HG02885 (cell line): ENCODE results near the gene MLXIPL.
A peak's percentile ranks its signal among the peaks of the same experiment; 100 is the strongest.
"Not testable (repeated sequence)": the region's sequence is repeated elsewhere in the genome, so short reads cannot be mapped to it uniquely, and the experiment has no call there.

Experiments used
- ATAC-seq: cut with Tn5 transposase; IDR thresholded peaks from one replicate; pipeline ENCODE4 v1.9.1; 2021; ENCODE audit warnings: mild to moderate bottlenecking; ENCODE audit not compliant: unreplicated experiment, poor library complexity

MLXIPL gene

DNA sequence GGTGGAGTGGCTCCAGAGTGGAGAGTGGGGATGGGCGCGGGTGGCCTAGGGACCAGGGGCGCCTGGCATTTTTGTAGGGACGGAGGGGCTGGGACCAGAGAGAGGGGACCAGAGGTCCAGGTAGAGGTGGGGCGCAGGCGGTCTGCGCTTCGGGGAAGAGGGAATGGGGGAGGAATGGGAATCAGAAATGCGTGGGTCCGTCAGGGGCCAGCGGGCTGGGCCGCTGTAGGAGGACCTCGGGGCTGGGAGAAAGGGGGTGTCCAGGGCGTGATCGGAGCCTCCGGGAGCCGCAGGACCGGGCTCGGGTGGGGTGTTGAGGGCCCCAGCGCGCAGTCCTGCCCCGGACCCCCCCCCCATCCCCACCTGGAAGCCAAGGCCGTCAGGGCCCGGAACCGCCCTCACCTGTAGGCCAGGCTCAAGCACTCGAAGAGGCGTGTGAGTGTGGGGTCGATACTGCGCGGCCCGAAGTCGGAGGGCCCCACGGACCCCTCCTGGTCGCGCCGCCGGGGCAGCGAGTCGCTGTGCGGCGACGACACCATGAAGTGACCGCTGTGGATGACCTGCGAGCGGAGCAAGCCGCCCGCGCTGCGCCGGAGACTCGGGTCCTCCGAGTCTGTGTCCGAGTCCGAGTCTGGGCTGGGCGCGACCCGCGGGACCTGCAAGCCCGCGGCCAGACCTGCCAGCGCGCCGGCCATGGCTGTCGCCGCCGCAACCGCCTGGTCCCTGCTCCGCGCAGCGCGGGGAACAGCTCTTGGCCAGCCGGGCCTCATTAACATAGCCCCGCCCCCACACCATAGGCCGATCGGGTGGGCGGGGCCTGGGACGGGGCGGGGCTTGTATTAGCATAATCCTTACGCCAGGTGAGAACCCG lies at the start of gene MLXIPL:
Gene MLXIPL, minus strand, starts transcription at position 725 of the 871 bp plus-strand sequence. Its CDS starts 30 bp downstream, at position 695.
- no peak for ATAC-seq

DNA sequence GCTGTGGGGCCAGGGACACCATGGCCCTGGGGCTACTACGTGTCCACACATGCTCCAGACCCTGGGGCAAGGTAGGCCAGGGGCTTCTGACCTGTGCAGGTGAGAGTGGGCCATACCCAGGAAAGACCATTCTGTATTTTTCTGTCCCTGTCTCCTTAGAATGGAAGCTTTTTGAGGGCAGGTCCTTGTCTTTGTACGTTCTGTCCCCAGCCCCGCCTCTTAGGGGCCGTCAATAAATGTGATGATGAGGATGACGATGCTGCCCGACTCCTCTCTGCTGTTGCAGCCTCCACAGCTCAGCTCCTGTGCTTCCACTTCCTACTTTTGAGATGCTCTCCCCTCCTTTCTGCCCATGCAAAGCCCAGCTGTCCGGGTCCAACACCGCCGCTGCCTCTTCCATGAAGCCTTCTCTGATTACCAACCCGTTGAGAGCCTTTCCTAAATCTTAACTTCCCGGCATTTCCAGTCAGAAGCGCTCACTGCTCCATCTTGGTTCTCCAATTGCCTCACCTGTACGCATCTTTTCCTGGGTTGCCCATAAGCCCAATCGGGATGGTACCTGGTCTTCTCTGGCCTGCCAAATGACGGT lies 47.6 kb upstream of the MLXIPL start:
- ATAC-seq, result no peak

- no peak for ATAC-seq
Measured at GRCh38 chr7:73671322-73671661, 47.0 kb upstream of the MLXIPL start.

GRCh38 chr7:73669858-73670385 lies 45.6 kb upstream of the MLXIPL start:
- ATAC-seq, result no peak

GRCh38 chr7:73669288-73669701 lies 45.0 kb upstream of the MLXIPL start:
- no peak for ATAC-seq

DNA sequence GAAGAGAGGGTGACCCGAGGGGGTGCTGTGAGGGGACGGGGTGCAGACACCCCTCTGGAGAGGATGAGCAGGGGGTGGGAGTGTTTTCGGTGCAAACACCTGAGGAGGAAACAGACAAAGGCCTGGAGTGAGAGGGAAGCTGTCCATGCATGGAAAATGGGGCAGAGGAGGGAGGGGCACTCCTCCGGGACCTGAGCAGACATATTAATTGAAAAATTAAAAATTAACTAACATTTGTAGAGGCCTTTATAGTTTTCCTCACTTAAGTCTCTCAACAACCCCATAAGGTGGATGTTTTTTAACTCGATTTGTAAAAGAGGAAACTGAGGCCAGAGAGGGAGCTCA lies 44.5 kb upstream of the MLXIPL start:
- ATAC-seq, result no peak

DNA sequence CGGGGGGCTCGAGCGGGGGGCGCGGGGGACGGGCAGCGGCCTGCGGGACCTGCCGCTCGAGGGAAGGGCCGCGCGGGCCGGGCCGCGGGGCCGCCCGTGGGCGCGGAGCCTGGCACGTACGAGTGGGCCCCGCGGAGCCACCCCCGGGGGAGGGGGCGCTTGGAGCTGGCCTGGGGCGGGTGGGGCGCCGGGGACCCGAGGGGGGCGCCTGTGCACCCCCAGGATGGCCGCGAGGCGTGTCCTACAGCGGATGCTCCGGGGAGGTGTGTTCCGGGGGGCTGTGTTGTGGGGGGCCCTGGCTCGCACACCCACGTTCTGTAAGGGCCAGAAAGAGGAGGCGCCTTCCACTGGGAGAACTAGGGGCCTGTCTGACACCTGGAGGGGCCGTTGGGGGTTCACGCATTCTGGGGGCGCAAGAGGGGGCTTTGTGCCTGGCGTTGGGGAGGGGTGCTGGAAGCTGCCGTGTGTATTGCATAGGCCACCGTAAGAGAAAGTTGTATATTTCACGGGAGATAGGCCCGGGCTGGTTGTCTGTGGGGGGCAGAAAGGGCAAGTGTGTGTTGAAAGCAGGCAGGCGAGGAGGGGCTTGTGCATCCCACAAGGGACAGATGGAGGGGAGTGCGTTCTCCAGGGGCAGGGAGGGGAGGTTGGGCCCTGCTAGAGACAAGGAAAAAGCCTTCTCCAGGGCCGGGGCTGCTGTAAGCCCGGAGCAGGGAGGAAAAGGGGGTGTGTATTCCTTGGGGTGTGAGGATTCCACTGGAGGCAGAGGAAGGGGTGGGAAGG lies 44.0 kb upstream of the MLXIPL start:
- no peak for ATAC-seq

DNA sequence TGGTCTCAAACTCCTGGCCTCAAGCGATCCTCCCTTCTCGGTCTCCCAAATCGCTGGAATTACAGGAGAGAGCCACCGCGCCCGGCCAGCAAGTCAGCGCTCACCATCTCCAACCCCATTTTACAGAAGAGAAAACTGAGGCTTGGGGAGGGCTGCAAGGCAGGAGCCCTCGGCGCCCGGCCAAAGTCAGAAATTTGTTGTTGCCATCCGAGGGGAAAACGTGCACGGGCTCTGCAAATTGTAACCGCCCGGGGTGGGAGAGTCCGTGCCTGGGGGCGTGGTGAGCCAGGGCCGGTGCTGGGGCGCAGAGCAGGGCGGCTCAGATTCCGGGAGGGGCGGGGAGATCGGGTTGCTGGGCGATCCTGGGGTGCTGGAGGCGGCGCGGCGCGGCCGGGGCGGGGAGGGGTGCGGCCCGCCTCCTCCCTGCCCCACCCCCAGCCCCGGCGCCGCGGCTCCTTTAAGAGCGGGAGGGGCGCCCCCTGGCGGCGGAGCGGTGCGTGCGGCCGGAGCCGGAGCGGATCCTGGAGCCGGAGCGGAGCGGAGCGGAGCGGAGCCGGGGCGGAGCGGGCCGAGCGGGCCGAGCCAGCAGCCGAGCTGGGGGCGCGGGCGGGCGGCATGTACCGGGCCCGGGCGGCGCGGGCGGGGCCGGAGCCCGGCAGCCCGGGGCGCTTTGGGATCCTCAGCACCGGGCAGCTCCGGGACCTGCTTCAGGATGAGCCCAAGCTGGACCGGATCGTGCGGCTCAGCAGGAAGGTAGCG lies 43.2 kb upstream of the MLXIPL start, which contains the start of gene VPS37D:
Gene VPS37D, plus strand, starts transcription at position 488 of the 759 bp plus-strand sequence. Its CDS starts 128 bp downstream, at position 616.
- ATAC-seq, result peak; percentile 95

GRCh38 chr7:73663033-73663432 lies 38.7 kb upstream of the MLXIPL start:
- no peak for ATAC-seq

GRCh38 chr7:73660594-73660993 lies 36.3 kb upstream of the MLXIPL start:
- not testable (repeated sequence) for ATAC-seq

DNA sequence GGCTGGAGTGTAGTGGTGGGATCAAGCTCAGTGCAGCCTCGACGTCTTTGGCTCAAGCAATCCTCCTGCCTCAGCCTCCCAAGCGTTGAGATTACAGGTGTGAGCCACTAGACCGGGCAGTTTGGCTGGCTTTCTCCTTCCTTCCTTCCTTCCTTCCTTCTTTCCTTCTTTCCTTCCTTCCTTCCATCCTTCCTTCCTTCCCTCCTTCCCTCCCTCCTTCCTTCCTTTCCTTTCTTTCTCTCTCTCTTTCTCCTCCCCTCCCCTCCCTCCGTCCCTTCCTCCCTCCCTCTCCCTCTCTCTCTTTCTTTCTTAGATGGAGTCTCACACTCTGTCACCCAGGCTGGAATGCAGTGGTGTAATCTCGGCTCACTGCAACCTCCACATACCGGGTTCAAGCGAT lies 35.7 kb upstream of the MLXIPL start:
- no peak for ATAC-seq

DNA sequence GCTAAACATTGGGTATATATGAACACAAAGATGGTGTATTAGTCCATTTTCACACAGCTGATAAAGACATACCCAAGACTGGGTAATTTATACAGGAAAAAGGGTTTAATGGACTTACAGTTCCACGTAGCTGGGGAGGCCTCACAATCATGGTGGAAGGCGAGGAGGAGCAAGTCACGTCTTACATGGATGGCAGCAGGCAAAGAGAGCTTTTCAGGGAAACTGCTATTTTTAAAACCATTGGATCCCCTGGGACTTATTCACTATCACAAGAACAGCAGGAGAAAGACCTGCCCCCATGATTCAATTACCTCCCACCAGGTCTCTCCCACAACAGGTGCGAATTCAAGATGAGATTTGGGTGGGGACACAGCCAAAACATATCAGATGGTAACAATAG lies 31.0 kb upstream of the MLXIPL start:
- ATAC-seq, result not testable (repeated sequence)

GRCh38 chr7:73652541-73652949 lies 28.2 kb upstream of the MLXIPL start:
- ATAC-seq, result no peak

GRCh38 chr7:73650524-73650923 lies 26.2 kb upstream of the MLXIPL start:
- no peak for ATAC-seq

DNA sequence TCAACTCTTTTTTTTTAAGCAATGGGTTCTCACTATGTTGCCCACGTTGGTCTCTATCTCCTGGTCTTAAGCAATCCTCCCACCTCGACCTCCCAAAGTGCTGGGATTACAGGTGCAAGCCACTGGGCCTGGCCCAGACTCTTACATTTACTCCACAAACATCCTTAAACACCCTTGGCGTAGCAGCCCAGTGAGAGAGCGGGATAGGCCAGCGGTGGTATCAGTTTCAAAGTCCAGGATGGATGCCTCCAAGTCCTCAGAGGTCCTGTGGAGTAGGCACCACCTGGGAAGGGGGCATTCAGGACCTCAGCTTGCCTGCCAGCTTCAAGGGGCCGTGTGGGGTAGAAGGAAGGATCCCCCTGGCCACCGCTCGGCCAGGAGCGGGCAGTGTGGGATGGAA lies 25.3 kb upstream of the MLXIPL start:
- ATAC-seq, result no peak

DNA sequence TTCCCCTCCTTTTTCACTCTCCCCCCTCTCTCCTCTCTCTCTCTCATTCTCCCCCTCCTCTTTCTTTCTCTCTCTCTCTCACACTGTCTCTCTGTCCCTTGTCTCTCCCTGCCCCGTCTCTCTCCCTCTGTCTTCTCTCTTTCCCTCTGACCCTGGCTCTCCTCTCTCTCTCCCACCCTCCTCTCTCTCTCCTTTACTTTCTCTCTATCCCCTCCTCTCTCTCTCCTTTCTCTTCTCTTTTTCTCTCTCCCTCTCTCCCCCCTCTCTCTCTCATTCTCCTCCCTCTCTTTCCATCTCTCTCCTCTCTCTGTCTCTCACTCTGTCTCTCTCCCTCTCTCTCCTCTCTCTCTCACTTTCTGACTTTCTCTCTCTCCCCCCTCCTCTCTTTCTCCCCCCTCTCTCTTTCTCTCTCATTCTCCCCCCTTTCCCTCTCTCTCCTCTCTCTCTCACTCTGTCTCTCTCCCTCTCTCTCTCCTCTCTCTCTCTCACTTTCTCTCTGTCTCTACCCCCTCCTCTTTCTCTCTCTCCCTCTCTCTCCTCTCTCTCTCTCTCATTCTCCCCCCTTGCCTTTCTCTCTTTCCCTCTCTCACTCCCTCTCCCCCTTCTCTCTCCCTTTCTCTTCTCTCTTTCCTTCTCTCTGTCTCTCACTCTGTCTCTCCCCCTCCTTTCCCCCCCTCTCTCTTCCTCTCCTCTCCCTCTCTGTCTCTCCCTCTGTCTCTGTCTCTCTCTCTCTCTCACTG lies 24.4 kb upstream of the MLXIPL start:
- ATAC-seq, result no peak

- ATAC-seq, result no peak
Measured at GRCh38 chr7:73647725-73648592, 23.6 kb upstream of the MLXIPL start.
